Suprapubic skin (tissue), 4 donors: ENCODE results near the gene KIR3DL3.
"Not testable (repeated sequence)": the region's sequence is repeated elsewhere in the genome, so short reads cannot be mapped to it uniquely, and the experiment has no call there.

Experiments used
- CTCF ChIP-seq, 2 donors: fragments of 200-600 bp in 1 of 2; fragments of 450-650 bp in 1 of 2; sonication (generic) in 1 of 2; IDR thresholded peaks; one replicate each; pipeline ENCODE4 v1.5.1; 2016 to 2019; ENCODE audit warnings: antibody characterized with exemption in 2 of 2, mild to moderate bottlenecking in 1 of 2, moderate library complexity in 1 of 2
- POLR2A ChIP-seq, 2 donors: fragments of 450-650 bp; IDR thresholded peaks; one replicate each; pipeline ENCODE4 v1.6.1; 2017; ENCODE audit warnings: antibody characterized with exemption in 2 of 2, mild to moderate bottlenecking in 2 of 2, moderate library complexity in 2 of 2
- POLR2AphosphoS5 ChIP-seq, 3 donors: sonication (generic); formaldehyde crosslinking; IDR thresholded peaks; one replicate each; pipeline ENCODE4 v1.6.1; 2017; ENCODE audit warnings: antibody characterized with exemption in 3 of 3

DNA sequence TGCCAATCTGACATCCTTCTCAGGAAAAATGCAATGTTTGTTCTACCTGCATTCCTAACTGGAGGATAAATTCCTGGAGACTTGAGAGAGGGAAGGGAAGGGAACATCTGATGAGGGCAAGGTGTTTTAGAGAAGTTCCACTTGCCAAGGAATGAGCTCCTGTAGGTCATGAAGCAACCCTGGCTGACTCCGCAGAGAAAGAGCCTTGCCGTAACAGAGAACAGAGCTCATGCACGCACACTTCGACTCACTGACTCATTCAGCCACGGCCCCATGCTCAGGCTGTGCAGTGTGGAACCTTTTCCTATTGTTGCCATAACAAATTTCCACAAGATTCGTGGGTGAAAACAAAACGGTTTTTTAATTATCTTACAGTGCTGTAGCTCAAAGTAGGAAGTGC is 54.7 kb downstream of the KIR3DL3 start:
- not testable (repeated sequence) for TF ChIP-seq CTCF, POLR2A, POLR2AphosphoS5 (IDR thresholded peaks at IDR 0.05)
